NCI-H748 treated with DMSO at 0.1 percent for 48 hours (cell line): ENCODE data around the gene GATA6.

Experiments used
- DNase-seq: peaks from one replicate; lab custom pipeline; 2025; lab: John Stamatoyannopoulos, UW

The GATA6 gene

DNA sequence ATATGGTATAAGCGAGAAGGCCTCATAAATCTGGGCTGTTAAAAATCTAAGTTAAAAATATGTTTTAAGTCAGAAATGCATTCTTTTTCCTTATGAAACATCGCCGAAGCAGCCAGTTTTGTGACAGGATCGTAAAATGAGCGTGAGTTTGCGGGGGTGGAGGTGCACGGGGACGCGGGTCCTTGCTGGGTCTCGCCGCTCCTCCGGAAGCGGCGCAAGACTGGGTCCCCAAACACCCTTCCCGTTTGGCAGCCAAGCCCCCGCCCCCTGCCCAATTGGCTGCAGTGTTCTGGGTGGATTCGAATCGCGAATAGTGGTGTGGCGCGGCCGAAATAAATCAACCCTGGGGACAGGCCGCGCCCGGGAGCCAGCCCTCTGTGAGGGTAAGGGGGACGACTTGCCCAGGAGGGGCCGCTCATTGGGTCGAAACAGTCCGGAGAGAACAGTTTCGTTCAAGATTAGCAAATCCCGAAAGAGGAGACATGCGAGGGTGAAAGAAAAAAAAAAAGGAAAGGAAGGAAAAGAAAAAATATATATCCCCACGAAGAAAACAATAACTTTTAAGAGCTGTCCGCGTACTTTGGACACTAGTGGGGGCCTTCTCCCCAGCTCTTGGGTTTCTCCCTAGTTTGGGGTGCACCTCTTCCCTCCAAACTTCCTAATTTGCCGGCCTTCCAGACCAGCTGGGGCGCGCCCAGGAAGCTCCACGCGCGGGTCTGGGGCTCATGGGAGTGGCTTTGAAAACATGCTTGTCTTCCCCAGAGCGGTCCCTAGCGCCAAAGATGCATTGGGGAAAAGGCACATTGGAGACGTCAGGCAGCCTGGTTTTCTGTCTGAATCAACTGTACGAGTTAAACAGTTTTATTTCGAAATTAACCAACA, 3.1 kb upstream of the GATA6 start:
- DNase-seq = no peak

GRCh38 chr18:22167091-22167470, 2.3 kb upstream of the GATA6 start:
- DNase-seq = no peak

DNA sequence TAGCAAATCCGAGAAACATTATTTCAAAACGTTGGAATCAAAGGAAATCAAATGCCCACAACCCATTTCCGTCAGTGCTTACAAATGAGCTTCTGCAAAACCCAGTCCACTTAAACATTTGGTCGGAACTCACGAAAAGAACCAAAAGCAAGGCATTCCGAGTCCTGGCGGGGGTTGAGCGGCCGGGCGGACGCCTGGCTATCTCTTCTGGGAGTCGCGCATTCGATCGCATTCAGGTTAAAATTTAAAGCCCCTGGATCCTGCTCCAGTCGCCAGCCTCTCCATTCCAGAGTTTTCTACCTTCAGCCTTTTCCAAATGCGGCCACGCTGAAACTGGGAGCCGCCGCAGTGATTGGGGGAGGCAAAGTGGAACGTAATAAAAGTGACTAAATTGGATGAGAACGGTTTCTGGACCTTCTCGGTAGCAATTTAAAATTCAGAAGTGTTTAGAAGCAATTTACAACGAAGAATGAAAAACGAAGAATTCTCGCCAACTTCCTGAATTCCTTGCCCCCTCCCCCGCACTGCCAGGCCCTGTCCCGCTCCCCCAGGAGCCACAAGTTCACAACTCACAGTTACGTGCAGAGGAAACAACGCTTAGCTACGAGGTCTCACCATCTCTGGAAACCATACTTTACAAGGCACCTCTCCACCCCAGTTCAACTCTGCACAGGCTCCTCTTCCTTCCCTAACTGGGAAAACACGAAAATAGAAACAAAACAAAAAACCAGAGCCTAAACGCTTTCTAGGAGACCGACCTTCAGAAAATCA, 1.7 kb upstream of the GATA6 start:
- no peak for DNase-seq

GRCh38 chr18:22168360-22168921, 948 bp upstream of the GATA6 start:
- DNase-seq = peak; percentile 16

GRCh38 chr18:22169889-22170420, 566 bp downstream of the GATA6 start:
- DNase-seq = no peak

- DNase-seq = no peak
Measured at GRCh38 chr18:22170421-22171257, 1.2 kb downstream of the GATA6 start.

- DNase-seq = no peak
Measured at GRCh38 chr18:22171258-22172119, 2.1 kb downstream of the GATA6 start.

GRCh38 chr18:22172120-22172582, 2.8 kb downstream of the GATA6 start:
- no peak for DNase-seq

DNA sequence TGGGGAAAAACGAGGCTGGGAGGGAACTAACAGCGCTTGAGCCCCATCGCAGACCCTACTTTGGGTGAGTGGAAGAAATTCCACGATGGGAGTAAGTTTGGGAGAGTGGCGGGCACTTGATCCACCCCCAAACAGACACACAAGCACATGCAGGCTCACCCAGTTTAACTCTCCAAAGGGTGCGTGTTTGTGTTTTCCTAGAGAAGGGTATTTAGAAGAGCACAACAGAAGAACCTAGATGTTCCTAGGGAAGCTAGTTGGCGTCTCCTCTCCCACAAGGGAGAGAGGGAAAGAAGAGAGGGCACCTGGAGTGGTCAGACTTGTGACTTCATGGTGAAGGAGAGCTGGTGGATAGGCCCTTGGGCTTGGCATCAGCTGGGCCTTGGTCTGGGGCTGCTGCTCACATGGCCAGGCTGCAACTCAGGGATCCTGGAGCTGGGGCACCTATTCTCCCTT, 3.2 kb downstream of the GATA6 start:
- no peak for DNase-seq

GRCh38 chr18:22173221-22173927, 4.0 kb downstream of the GATA6 start:
- DNase-seq = no peak

DNA sequence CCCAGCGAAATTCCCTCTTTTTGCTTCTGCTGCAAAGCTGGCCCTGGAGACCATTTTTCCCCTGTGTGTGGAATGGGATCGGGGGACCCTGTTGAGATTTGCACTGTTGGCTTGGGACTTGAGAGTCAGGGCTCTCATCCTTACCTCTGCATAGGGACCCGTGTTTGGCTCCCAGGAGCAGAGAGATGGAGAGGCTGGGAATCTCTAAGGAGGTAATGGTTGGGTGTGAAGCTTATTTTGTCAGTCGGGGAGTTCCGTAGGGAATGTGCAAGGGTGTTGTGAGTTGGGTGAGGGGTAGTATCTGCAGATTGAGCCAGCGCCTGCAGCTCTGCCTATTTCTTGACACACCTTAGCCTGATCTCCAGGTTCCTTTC, 4.5 kb downstream of the GATA6 start:
- DNase-seq = no peak

DNA sequence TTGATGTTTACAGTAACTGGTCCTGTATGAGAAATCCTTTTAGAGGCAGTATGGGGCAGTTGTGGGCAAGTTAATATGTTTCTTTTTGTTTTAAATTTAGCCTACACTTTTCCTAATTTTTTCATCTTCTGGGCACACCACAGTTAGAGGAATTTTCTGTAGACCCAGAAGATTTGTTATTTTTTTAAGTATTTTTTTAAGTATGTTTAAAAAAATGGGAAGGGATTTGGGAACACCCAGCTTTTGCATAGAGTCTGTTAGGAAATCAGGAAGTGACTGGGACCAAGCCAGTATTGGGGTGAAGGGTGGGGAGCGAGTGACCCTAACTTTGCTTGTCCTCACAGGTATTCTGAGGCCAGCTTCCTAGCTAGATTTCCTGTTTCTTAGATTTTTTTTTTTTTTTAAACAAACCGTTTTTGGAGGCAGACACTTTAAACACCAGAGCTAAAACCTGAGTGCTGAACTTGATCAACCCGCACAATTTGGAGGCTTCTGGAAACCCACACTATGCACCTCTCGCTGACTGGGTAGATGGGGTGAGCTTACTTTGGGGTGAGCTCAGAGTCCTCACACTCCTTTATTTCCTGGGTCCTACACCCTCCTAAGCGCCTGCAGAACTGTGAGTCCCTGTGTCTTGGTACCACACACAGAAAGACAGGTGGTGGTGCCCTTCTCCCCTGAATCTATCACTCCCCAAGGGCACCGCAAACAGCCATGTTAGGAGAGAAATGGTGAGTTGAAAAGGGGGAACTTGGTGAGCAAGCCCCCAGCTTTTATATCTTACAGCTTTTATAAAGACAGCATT, 5.2 kb downstream of the GATA6 start:
- no peak for DNase-seq

GRCh38 chr18:22175346-22175745, 6.0 kb downstream of the GATA6 start:
- no peak for DNase-seq

DNA sequence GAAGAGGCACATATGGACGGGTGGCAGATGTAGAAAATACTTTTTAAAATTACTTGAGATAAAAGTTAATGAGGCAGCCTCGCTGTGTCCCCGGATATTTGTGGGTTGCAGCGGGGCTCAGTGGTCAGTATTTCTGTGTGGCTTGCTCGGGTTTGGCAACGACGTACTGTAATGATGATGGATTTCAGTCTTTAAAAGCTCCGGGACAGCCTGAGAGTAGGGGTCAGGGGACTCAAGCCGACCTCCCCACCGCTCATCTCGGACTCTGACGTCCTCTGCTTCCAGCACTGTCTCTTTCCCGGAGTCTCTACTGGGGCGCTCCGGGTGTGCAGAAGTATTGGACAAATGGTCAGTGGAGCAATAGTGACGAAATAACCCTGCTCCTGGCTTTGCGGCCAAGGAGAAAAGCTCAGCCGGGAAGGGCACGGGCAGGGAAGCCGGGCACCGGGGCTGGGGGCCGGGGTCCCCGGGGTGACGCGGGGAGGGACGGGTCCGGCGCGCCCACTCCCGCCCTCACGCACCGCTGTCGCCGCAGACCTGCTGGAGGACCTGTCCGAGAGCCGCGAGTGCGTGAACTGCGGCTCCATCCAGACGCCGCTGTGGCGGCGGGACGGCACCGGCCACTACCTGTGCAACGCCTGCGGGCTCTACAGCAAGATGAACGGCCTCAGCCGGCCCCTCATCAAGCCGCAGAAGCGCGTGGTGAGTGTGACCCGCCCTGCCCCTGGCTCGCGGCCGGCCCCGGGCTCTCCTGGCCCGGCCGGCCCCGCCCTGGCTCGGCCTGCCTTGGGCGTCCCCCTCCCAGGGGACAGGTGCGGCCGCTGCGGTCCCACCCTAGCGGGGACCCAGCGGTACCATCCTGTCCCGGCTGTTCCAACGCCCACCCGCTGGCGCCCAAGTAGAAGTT, 7.3 kb downstream of the GATA6 start:
- DNase-seq = no peak

- no peak for DNase-seq
Measured at GRCh38 chr18:22177327-22177871, 8.0 kb downstream of the GATA6 start.

DNA sequence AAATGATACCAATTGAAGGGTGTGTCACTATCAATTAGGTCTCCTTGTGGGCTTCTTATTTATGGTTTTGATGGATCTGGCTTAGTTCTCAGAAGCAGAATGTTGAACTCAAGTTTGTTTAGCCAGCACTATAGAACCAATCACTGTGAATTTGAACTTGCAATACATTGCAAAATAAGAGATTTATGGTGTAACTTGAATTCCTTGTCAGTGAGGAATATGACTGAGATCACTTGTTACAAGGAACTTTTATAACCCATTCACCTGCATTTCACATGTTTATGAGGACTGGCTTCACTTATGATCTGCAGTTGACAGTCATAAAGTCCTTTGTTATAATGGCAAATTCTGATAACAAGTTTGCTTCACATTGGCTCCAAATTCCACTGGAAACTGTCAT, 9.8 kb downstream of the GATA6 start:
- DNase-seq = no peak

DNA sequence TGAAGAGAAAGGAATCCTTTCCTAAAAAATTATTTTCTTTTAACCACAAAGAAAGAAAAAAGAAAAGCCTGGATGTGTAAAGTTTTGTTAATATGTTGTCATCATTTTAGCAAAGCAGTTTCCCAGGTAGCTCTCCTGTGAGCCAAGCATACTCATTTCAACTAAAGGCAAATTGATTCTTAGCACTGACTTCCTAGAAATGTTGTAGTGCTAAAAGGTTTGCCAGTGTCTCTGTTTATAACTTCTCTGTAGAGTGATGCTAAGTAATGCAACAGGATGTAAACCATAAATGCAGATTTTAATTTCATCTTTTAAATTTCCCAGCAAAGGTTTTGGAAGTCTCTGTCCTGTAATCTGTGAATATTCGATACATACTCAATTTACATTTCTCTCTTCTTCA, 10.2 kb downstream of the GATA6 start:
- DNase-seq = no peak

DNA sequence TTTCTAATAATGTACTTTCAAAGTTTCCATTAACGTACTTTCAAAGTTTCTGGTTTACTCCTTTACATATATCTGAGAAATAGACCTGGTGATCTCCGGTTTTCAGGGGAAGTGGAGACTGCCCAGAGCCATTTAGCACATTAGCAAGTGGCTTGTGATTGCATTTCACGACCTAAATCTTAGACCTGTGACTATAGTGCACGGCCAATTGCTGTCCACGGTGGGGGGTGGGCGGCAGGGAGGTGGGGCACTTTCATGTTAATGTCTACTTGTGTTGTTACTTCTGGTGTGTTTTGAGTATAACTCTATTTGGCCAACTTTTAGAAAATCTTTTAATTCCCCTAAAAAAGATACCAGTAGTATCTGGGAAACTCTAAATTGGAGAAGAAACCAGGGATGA, 11.3 kb downstream of the GATA6 start:
- DNase-seq = no peak
